Mammary epithelial cell (primary cell): Measurements from ENCODE around the gene OR7C1.

Source experiments
- CTCF ChIP-seq, 2 donors: IDR thresholded peaks in 1 of 2; conservative IDR thresholded peaks in 1 of 2; 2 replicates each; pipeline ENCODE4 v1.5.1; 2011 to 2012; ENCODE audit warnings: inconsistent platforms in 2 of 2, low read length in 2 of 2, mild to moderate bottlenecking in 2 of 2, control low read depth in 1 of 2, low read depth in 1 of 2; ENCODE audit not compliant: insufficient read depth in 1 of 2; ENCODE audit errors: extremely low read depth in 1 of 2
- EZH2 ChIP-seq: IDR thresholded peaks from 2 replicates; pipeline ENCODE4 v1.6.1; 2012; ENCODE audit warnings: low read length, inconsistent platforms, borderline replicate concordance

- TF ChIP-seq CTCF (conservative IDR thresholded peaks at IDR 0.05 in 1 of 2, IDR thresholded peaks at IDR 0.05 in 1 of 2; ENCODE audit: extremely low read depth in 1 of 2, insufficient read depth in 1 of 2, low read depth in 1 of 2, low read length in 2 of 2) (no peak), EZH2 (no peak)
Measured at GRCh38 chr19:14826006-14826405, 9.0 kb downstream of the OR7C1 start.
